ENCODE results near the gene DBN1. TPM values are rescaled to one million over a fixed set of nuclear protein-coding genes. Genes with fewer than 3 reads are reported as not detected.

Gene DBN1
- total RNA-seq, 4 donors from 2014 or later, result 30.6 to 107 (median 82.7) TPM

- Histone ChIP-seq H3K9me3 (no peaks in the 10 kb centered on the region), H3K36me3 (no peaks in the 10 kb centered on the region), H3K27ac (no peak overlapping the region), H3K4me3 (no peak overlapping the region), H3K4me1 (peaks cover 0 to 3% of the 10 kb centered on the region in 2 donors), H3K27me3 (no peaks in the 10 kb centered on the region)
- no peak for DNase-seq
- intact Hi-C loops (cut with DNase I; ENCODE audit: low total_unique reads), result no loop called here
- TF ChIP-seq POLR2A (IDR thresholded peaks at IDR 0.05), result no peak
- no peak for TF ChIP-seq CTCF (IDR thresholded peaks at IDR 0.05)
Observed at GRCh38 chr5:177511181-177511580, 37.7 kb upstream of the DBN1 start.

DNA sequence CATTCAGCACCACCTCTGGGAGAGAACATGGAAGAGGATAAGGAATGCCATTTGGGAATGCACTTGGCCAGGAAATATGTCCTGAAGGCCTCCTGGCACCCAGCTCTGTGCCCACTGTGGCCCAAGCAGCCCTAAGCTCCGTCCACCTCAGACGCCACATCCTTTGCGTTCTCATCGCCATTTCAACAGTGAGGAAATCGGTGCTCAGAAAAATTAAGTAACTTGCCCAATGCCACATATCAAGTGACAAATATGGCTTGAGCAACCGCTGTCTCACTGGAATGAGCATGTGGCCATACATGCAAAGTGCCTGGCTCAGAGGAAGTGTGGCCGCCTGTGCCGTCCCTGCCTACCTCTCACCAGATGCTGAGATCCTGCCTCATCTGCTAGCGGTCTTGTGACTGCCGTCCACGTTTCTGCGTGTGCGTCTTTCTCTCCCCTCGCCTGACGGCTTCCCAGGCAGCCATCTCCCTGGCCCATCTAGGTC lies 37.2 kb upstream of the DBN1 start:
- H3K4me1 ChIP-seq, result no peaks in the 10 kb centered on the region
- no peak for TF ChIP-seq POLR2A (IDR thresholded peaks at IDR 0.05)
- no peak for TF ChIP-seq CTCF (IDR thresholded peaks at IDR 0.05)

GRCh38 chr5:177509991-177510566 lies 36.6 kb upstream of the DBN1 start:
- no peak for DNase-seq
- Histone ChIP-seq H3K27ac (no peak overlapping the region), H3K4me3 (no peak overlapping the region), H3K4me1 (no peaks in the 10 kb centered on the region), H3K27me3 (no peaks in the 10 kb centered on the region), H3K36me3 (no peaks in the 10 kb centered on the region), H3K9me3 (no peaks in the 10 kb centered on the region)
- TF ChIP-seq CTCF (IDR thresholded peaks at IDR 0.05) (no peak), POLR2A (IDR thresholded peaks at IDR 0.05) (no peak)
- intact Hi-C loops (cut with DNase I; ENCODE audit: low total_unique reads), result no loop called here

More for the DNA sequence above, 37.2 kb upstream of the DBN1 start:
- DNase-seq, result no peak
- no peak overlapping the region for H3K27ac ChIP-seq
- H3K36me3 ChIP-seq, result no peaks in the 10 kb centered on the region
- no peaks in the 10 kb centered on the region for H3K27me3 ChIP-seq
- intact Hi-C loops (cut with DNase I; ENCODE audit: low total_unique reads), result no loop called here
- H3K4me3 ChIP-seq, result no peak overlapping the region
- no peaks in the 10 kb centered on the region for H3K9me3 ChIP-seq

DNA sequence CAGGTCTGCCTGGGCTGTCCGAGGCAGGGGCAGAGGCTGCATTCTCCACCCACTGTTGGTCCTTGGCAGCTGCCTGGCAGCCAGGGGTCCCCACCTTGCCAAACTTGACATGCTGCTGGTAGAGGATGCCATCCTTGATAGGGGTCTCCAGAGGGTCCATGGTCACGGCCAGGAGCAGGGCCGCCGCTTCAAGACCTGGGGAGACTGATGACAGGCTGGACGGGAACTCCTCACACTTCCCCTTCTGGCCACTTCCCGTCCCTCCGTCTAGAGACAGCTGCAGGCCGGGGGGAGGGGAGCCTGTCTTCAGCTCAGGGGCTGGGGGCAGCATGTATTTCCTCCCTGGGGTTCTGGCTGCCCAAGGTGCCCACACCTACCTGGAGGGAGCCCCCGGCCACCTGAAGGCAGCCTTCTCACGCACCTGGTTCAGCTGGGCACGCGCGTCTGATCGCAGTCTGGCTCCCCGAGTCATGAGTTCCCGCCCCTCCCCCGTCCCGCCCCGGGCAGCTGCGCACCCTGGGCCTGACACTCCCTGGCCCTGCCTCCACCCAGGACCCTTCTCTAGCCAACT lies 36.0 kb upstream of the DBN1 start, which contains the start of gene DOK3:
TSS of gene DOK3 (minus strand) at position 446 of the 571 bp plus-strand sequence. CDS start at position 160, 286 bp downstream.
- H3K4me1 ChIP-seq, result no peaks in the 10 kb centered on the region
- intact Hi-C loops (cut with DNase I; ENCODE audit: low total_unique reads), result no loop called here
- no peak within 1 kb of the TSS for H3K4me3 ChIP-seq
- no peaks in the 10 kb centered on the region for H3K27me3 ChIP-seq
- no peaks in the 10 kb centered on the region for H3K36me3 ChIP-seq
- H3K27ac ChIP-seq, result no peak within 1 kb of the TSS
- TF ChIP-seq CTCF (IDR thresholded peaks at IDR 0.05) (no peak), POLR2A (IDR thresholded peaks at IDR 0.05) (no peak)
- DNase-seq, result no peak
- H3K9me3 ChIP-seq, result no peaks in the 10 kb centered on the region

- H3K36me3 ChIP-seq, result no peaks in the 10 kb centered on the region
- intact Hi-C loops (cut with DNase I; ENCODE audit: low total_unique reads), result no loop called here
- no peak for DNase-seq
- no peak for TF ChIP-seq POLR2A (IDR thresholded peaks at IDR 0.05)
- TF ChIP-seq CTCF (IDR thresholded peaks at IDR 0.05), result no peak
- no peaks in the 10 kb centered on the region for H3K4me1 ChIP-seq
- no peak overlapping the region for H3K4me3 ChIP-seq
- no peaks in the 10 kb centered on the region for H3K9me3 ChIP-seq
- no peak overlapping the region for H3K27ac ChIP-seq
- H3K27me3 ChIP-seq, result no peaks in the 10 kb centered on the region
Observed at GRCh38 chr5:177508837-177509236, 35.4 kb upstream of the DBN1 start.
